HCT116 (cell line): ENCODE results near the gene RNU2-63P. TPM values are rescaled to one million over a fixed set of nuclear protein-coding genes. Genes with fewer than 3 reads are reported as not detected.

Experiments used
- ATAC-seq: fragments of 200-7000 bp; cut with Tn5 transposase; 2 replicates; pipeline ENCODE4 v1.9.1; 2020; ENCODE audit warnings: mild to moderate bottlenecking, moderate library complexity
- BruUV-seq: library from RNA; stranded (reverse); fragments of 400-500 nt; replicated peaks from 2 replicates; lab custom pipeline; 2021; lab: Mats Ljungman, UMichigan
- CTCF ChIA-PET: fragments of 300-600 bp; sonication (Branson Sonifier 250); formaldehyde crosslinking; loops from one replicate; lab custom pipeline; 2021; ENCODE audit warnings: antibody characterized with exemption; lab: Charles Lee
- POLR2A ChIA-PET: fragments of 300-600, 350-600 bp; sonication (Branson Sonifier 250); formaldehyde crosslinking; loops from one replicate; lab custom pipeline; 2021; ENCODE audit warnings: antibody characterized with exemption; lab: Charles Lee
- RAD21 ChIA-PET, 2 experiments: fragments of 300-600 bp; sonication (Branson Sonifier 250); formaldehyde crosslinking; loops; one replicate each; lab custom pipeline; 2023; ENCODE audit warnings: low total read pairs in 2 of 2; ENCODE audit not compliant: uncharacterized antibody in 2 of 2, unreplicated experiment in 2 of 2, low non-redundant PET in 1 of 2; lab: Charles Lee
- DNase-seq: peaks from one replicate; pipeline ENCODE4 v3.0.0-alpha.2; 2010; ENCODE audit warnings: low read depth, low spot score
- H2AFZ ChIP-seq: fragments of 200-600 bp; shearing (Covaris generic), sonication (generic); 2 replicates; pipeline ENCODE4 v1.6.1; 2017; ENCODE audit warnings: low read depth, mixed run types, mixed read lengths, antibody characterized with exemption, low read length; ENCODE audit not compliant: poor library complexity, severe bottlenecking
- H3K27ac ChIP-seq: 2 replicates; pipeline ENCODE4 v1.5.1; 2012; ENCODE audit warnings: low read depth, low read length
- H3K27me3 ChIP-seq: fragments of 200-600 bp; sonication (generic); 2 replicates; pipeline ENCODE4 v1.6.1; 2016; ENCODE audit warnings: mixed run types, low read length, mixed read lengths; ENCODE audit not compliant: insufficient read depth
- H3K36me3 ChIP-seq, 2 experiments: fragments of 200-500 bp in 1 of 2; fragments of 200-600 bp in 1 of 2; sonication (Bioruptor generic) in 1 of 2; sonication (generic) in 1 of 2; 2 replicates each; pipeline versions ENCODE4 v1.5.1 to v1.6.1; 2014 to 2016; ENCODE audit warnings: low read length in 2 of 2, inconsistent platforms in 1 of 2, mixed read lengths in 1 of 2, mixed run types in 1 of 2; ENCODE audit not compliant: insufficient read depth in 2 of 2, control insufficient read depth in 1 of 2
- H3K4me1 ChIP-seq, 2 experiments: fragments of 200-600 bp in 1 of 2; sonication (generic) in 1 of 2; 2 replicates each; pipeline versions ENCODE4 v1.5.1 to v1.6.1; 2012 to 2017; ENCODE audit warnings: low read length in 2 of 2, inconsistent platforms in 1 of 2, mild to moderate bottlenecking in 1 of 2, mixed read lengths in 1 of 2, mixed run types in 1 of 2, moderate library complexity in 1 of 2; ENCODE audit not compliant: insufficient read depth in 2 of 2, control insufficient read depth in 1 of 2
- H3K4me2 ChIP-seq: fragments of 200-600 bp; sonication (generic); 2 replicates; pipeline ENCODE4 v1.6.1; 2017; ENCODE audit warnings: mixed run types, low read length, mixed read lengths
- H3K4me3 ChIP-seq, 2 experiments: fragments of 200-600 bp in 1 of 2; sonication (generic) in 1 of 2; replicated peaks in 1 of 2; 2 replicates each; pipeline ENCODE4 v1.5.1; 2011 to 2016; ENCODE audit warnings: low read length in 2 of 2, control low read depth in 1 of 2, low read depth in 1 of 2, mild to moderate bottlenecking in 1 of 2, mixed read lengths in 1 of 2, mixed run types in 1 of 2
- H3K79me2 ChIP-seq: fragments of 200-600 bp; sonication (generic); 2 replicates; pipeline ENCODE4 v1.6.1; 2017; ENCODE audit warnings: mild to moderate bottlenecking, mixed run types, low read length, moderate library complexity, mixed read lengths; ENCODE audit not compliant: insufficient read depth
- H3K9ac ChIP-seq: fragments of 200-600 bp; sonication (generic); 2 replicates; pipeline ENCODE4 v1.6.1; 2016; ENCODE audit warnings: low read length, mixed read lengths
- H3K9me2 ChIP-seq: fragments of 200-600 bp; sonication (generic), shearing (Covaris generic); 2 replicates; pipeline ENCODE4 v1.6.1; 2017; ENCODE audit warnings: mixed run types, mild to moderate bottlenecking, moderate library complexity; ENCODE audit not compliant: insufficient read depth
- H3K9me3 ChIP-seq, 2 experiments: fragments of 200-500 bp in 1 of 2; fragments of 200-600 bp in 1 of 2; sonication (Bioruptor generic) in 1 of 2; sonication (generic) in 1 of 2; 2 replicates each; pipeline ENCODE4 v1.6.1; 2014 to 2017; ENCODE audit warnings: low read length in 2 of 2, mixed read lengths in 2 of 2, inconsistent platforms in 1 of 2, low read depth in 1 of 2, mild to moderate bottlenecking in 1 of 2, mixed run types in 1 of 2, moderate library complexity in 1 of 2; ENCODE audit not compliant: control insufficient read depth in 1 of 2, insufficient read depth in 1 of 2
- H4K20me1 ChIP-seq: fragments of 200-600 bp; sonication (generic), shearing (Covaris generic); 2 replicates; pipeline ENCODE4 v1.6.1; 2017; ENCODE audit warnings: mixed run types, mild to moderate bottlenecking, moderate library complexity; ENCODE audit not compliant: insufficient read depth
- CEBPB ChIP-seq: IDR thresholded peaks from 2 replicates; pipeline ENCODE4 v1.6.1; 2012; ENCODE audit warnings: low read depth
- CTCF ChIP-seq, 3 experiments: fragments of 200-600 bp in 1 of 3; sonication (generic) in 1 of 3; IDR thresholded peaks in 2 of 3; conservative IDR thresholded peaks in 1 of 3; 2 replicates each; pipeline ENCODE4 v1.5.1; 2012 to 2017; ENCODE audit warnings: low read depth in 2 of 3, low read length in 2 of 3, antibody characterized with exemption in 1 of 3, borderline replicate concordance in 1 of 3, control low read depth in 1 of 3, mild to moderate bottlenecking in 1 of 3, mixed read lengths in 1 of 3, mixed run types in 1 of 3, moderate library complexity in 1 of 3; ENCODE audit not compliant: insufficient read depth in 1 of 3
- EGR1 ChIP-seq: IDR thresholded peaks from 2 replicates; pipeline ENCODE4 v1.6.1; 2012; ENCODE audit warnings: low read depth
- ELF1 ChIP-seq: IDR thresholded peaks from 2 replicates; pipeline ENCODE4 v1.6.1; 2012; ENCODE audit warnings: low read depth, borderline replicate concordance
- FOSL1 ChIP-seq: IDR thresholded peaks from 2 replicates; pipeline ENCODE4 v1.6.1; 2012; ENCODE audit warnings: low read depth
- MAX ChIP-seq: IDR thresholded peaks from 2 replicates; pipeline ENCODE4 v1.6.1; 2012
- POLR2A ChIP-seq: IDR thresholded peaks from 2 replicates; pipeline ENCODE4 v1.7.0; 2011; ENCODE audit warnings: borderline replicate concordance; ENCODE audit not compliant: insufficient read depth, insufficient read length; ENCODE audit errors: extremely low read depth
- POLR2AphosphoS5 ChIP-seq: IDR thresholded peaks from 2 replicates; pipeline ENCODE4 v1.6.1; 2011; ENCODE audit warnings: mild to moderate bottlenecking, low read depth, low read length, moderate library complexity
- RAD21 ChIP-seq: IDR thresholded peaks from 2 replicates; pipeline ENCODE4 v1.6.1; 2012; ENCODE audit warnings: low read depth, mild to moderate bottlenecking
- REST ChIP-seq: IDR thresholded peaks from 2 replicates; pipeline ENCODE4 v1.6.1; 2012; ENCODE audit warnings: low read depth
- SRF ChIP-seq: IDR thresholded peaks from 2 replicates; pipeline ENCODE4 v1.6.1; 2012; ENCODE audit warnings: low read depth
- TCF7L2 ChIP-seq: IDR thresholded peaks from 2 replicates; pipeline ENCODE4 v1.7.0; 2011; ENCODE audit warnings: borderline replicate concordance, inconsistent platforms; ENCODE audit not compliant: insufficient read depth, insufficient read length; ENCODE audit errors: extremely low read depth
- YY1 ChIP-seq: IDR thresholded peaks from 2 replicates; pipeline ENCODE4 v1.6.1; 2011; ENCODE audit warnings: low read length, low read depth, moderate library complexity, mild to moderate bottlenecking; ENCODE audit not compliant: insufficient replicate concordance; ENCODE audit errors: extremely low read depth
- ZFX ChIP-seq: fragments of 450-650 bp; IDR thresholded peaks from 2 replicates; pipeline ENCODE4 v1.6.1; 2017
- intact Hi-C: fragments of 100-400 bp; cut with micrococcal nuclease; formaldehyde crosslinking; loops from 2 replicates; pipeline ENCODE4 v1.10.0; 2022
- total RNA-seq: library from RNA; stranded (reverse); gene quantifications from one replicate; pipeline ENCODE4 v1.2.1, GENCODE V29; 2021; ENCODE audit not compliant: unreplicated experiment

Gene RNU2-63P
- total RNA-seq, 1 experiment from 2014 or later: 7.4 TPM

GRCh38 chr2:88058191-88058590, 41.8 kb upstream of the RNU2-63P start (continued):
- TF ChIP-seq REST (no peak), ZFX (no peak)

GRCh38 chr2:88057437-88057844, 41.1 kb upstream of the RNU2-63P start:
- H3K9me3 ChIP-seq: no peaks in the 10 kb centered on the region
- TF ChIP-seq SRF: no peak
- no peak for TF ChIP-seq EGR1
- no peak for TF ChIP-seq POLR2AphosphoS5
- no peak for TF ChIP-seq CEBPB
- no peak for TF ChIP-seq ELF1
- TF ChIP-seq YY1: no peak
- TF ChIP-seq TCF7L2: no peak
- no peak for TF ChIP-seq RAD21
- TF ChIP-seq POLR2A: no peak
- TF ChIP-seq CTCF (IDR thresholded peaks at IDR 0.05 in 2 of 3, conservative IDR thresholded peaks at IDR 0.05 in 1 of 3; ENCODE audit: borderline replicate concordance in 1 of 3, insufficient read depth in 1 of 3, low read depth in 2 of 3, low read length in 2 of 3): no peak
- TF ChIP-seq FOSL1: no peak
- no peak for TF ChIP-seq MAX
- ATAC-seq (no peak), DNase-seq (no peak)
- POLR2A ChIA-PET: no interaction called here
- H3K9me2 ChIP-seq: no peaks in the 10 kb centered on the region
- H3K27ac ChIP-seq: no peak overlapping the region
- H3K4me3 ChIP-seq: no peak overlapping the region
- intact Hi-C loops: no loop called here
- no peaks in the 10 kb centered on the region for H4K20me1 ChIP-seq
- no peak overlapping the region for H3K4me2 ChIP-seq
- no peaks in the 10 kb centered on the region for H3K36me3 ChIP-seq
- CTCF ChIA-PET: no interaction called here
- no peaks in the 10 kb centered on the region for H3K27me3 ChIP-seq
- H3K4me1 ChIP-seq: peaks cover 7 to 21% of the 10 kb centered on the region in 2 experiments; a peak in 3 of 4 replicates
- no peak overlapping the region for H2AFZ ChIP-seq
- peaks cover 26% of the 10 kb centered on the region for H3K79me2 ChIP-seq
- no TSS peak for BruUV-seq
- RAD21 ChIA-PET: no interaction called here
- no peak overlapping the region for H3K9ac ChIP-seq
